K562 (cell line): ENCODE data around the gene DLL4. TPM values are rescaled to one million over a fixed set of nuclear protein-coding genes. Genes with fewer than 3 reads are reported as not detected.

ENCODE experiments used
- ATAC-seq: fragments of 200-7000 bp; cut with Tn5 transposase; 3 replicates; pipeline ENCODE4 v1.9.1; 2020; ENCODE audit warnings: moderate library complexity
- BruUV-seq: library from RNA; stranded (reverse); fragments of 400-500 nt; replicated peaks from 2 replicates; lab custom pipeline; 2021; lab: Mats Ljungman, UMichigan
- CTCF ChIA-PET: fragments of 300-600 bp; formaldehyde crosslinking; extraction: SDS; loops from one replicate; lab custom pipeline; 2021; ENCODE audit warnings: low intra/inter-chr PET ratio; lab: Yijun Ruan, JAX
- POLR2A ChIA-PET: fragments of 300-600, 350-650 bp; sonication (Branson Sonifier 250); formaldehyde crosslinking; extraction: SDS; loops from one replicate; lab custom pipeline; 2021; ENCODE audit warnings: antibody characterized with exemption, inconsistent platforms; lab: Yijun Ruan, JAX
- DNase-seq, 4 experiments: peaks; one replicate each; pipeline versions ENCODE4 v3.0.0 to v3.0.0-alpha.2; 2011 to 2018; ENCODE audit warnings: low spot score in 3 of 4, mixed read lengths in 3 of 4; ENCODE audit errors: extremely low read depth in 1 of 4
- FAIRE-seq: peaks from 2 replicates; lab custom pipeline; 2011; peaks lifted over from hg19 to GRCh38; lab: Jason Lieb, UNC
- H2AFZ ChIP-seq: 2 replicates; pipeline ENCODE4 v1.6.0; 2011; ENCODE audit warnings: low read depth, low read length, control low read depth, inconsistent platforms
- H3K27ac ChIP-seq: fragments of 200-600 bp; 3 replicates; pipeline ENCODE4 v1.8.0; 2011; ENCODE audit warnings: low read depth, mild to moderate bottlenecking, control low read depth, inconsistent platforms, low read length, moderate library complexity, mixed read lengths; ENCODE audit errors: extremely low read depth
- H3K27me3 ChIP-seq, 2 experiments: fragments of 300-600 bp in 1 of 2; 2 replicates in 1 of 2; 3 replicates in 1 of 2; pipeline versions ENCODE4 v1.6.0 to v1.8.0; 2011; ENCODE audit warnings: inconsistent platforms in 2 of 2, low read length in 2 of 2, mild to moderate bottlenecking in 1 of 2, mixed read lengths in 1 of 2, moderate library complexity in 1 of 2; ENCODE audit not compliant: control insufficient read depth in 2 of 2, insufficient read depth in 2 of 2
- H3K36me3 ChIP-seq: fragments of 300-600 bp; 3 replicates; pipeline ENCODE4 v1.8.0; 2011; ENCODE audit warnings: mild to moderate bottlenecking, low read length, inconsistent platforms; ENCODE audit not compliant: control insufficient read depth, insufficient read depth
- H3K4me1 ChIP-seq, 2 experiments: fragments of 200-600 bp in 1 of 2; replicated peaks in 1 of 2; 2 replicates in 1 of 2; 3 replicates in 1 of 2; pipeline versions ENCODE4 v1.5.1 to v1.8.0; 2011; ENCODE audit warnings: inconsistent platforms in 2 of 2, low read length in 2 of 2, mild to moderate bottlenecking in 1 of 2, mixed read lengths in 1 of 2, moderate library complexity in 1 of 2; ENCODE audit not compliant: control insufficient read depth in 2 of 2, insufficient read depth in 2 of 2
- H3K4me2 ChIP-seq: 2 replicates; pipeline ENCODE4 v1.6.1; 2011; ENCODE audit warnings: low read length, control low read depth, inconsistent platforms, mixed read lengths; ENCODE audit not compliant: insufficient read depth
- H3K4me3 ChIP-seq: fragments of 200-600 bp; sonication (generic), shearing (Covaris generic); 2 replicates; pipeline ENCODE4 v1.5.1; 2016; ENCODE audit warnings: control low read depth, inconsistent platforms
- H3K79me2 ChIP-seq: fragments of 200-600 bp; 3 replicates; pipeline ENCODE4 v1.8.0; 2011; ENCODE audit warnings: low read length, inconsistent platforms; ENCODE audit not compliant: control insufficient read depth, insufficient read depth
- H3K9ac ChIP-seq, 2 experiments: 2 replicates each; pipeline versions ENCODE4 v1.6.0 to v1.6.1; 2011; ENCODE audit warnings: low read depth in 2 of 2, low read length in 2 of 2, control low read depth in 1 of 2, inconsistent platforms in 1 of 2, mild to moderate bottlenecking in 1 of 2, mixed read lengths in 1 of 2; ENCODE audit not compliant: insufficient read depth in 1 of 2
- H3K9me1 ChIP-seq: one replicate; pipeline ENCODE4 v1.6.0; 2011; ENCODE audit warnings: inconsistent platforms, mild to moderate bottlenecking, low read length, moderate library complexity; ENCODE audit not compliant: control insufficient read depth, insufficient read depth
- H3K9me3 ChIP-seq: replicated peaks from 2 replicates; pipeline ENCODE4 v1.5.1; 2011; ENCODE audit warnings: low read depth, low read length, inconsistent platforms; ENCODE audit not compliant: control insufficient read depth, insufficient read depth
- H4K20me1 ChIP-seq: replicated peaks from 2 replicates; pipeline ENCODE4 v1.6.1; 2011; ENCODE audit warnings: low read length, inconsistent platforms, mixed read lengths; ENCODE audit not compliant: control insufficient read depth, insufficient read depth
- ARID1B ChIP-seq: fragments of 450-650 bp; IDR thresholded peaks from 2 replicates; pipeline ENCODE4 v1.6.1; 2016; ENCODE audit warnings: antibody characterized with exemption, mild to moderate bottlenecking, inconsistent platforms
- BDP1 ChIP-seq: IDR thresholded peaks from 3 replicates; pipeline ENCODE4 v1.6.1; 2011; ENCODE audit not compliant: insufficient read length, insufficient read depth
- GTF3C2 ChIP-seq: IDR thresholded peaks from 3 replicates; pipeline ENCODE4 v1.6.1; 2011; ENCODE audit warnings: borderline replicate concordance, mild to moderate bottlenecking, moderate library complexity; ENCODE audit not compliant: insufficient read length; ENCODE audit errors: extremely low read depth
- KLF13 ChIP-seq: fragments of 450-650 bp; IDR thresholded peaks from 2 replicates; pipeline ENCODE4 v1.6.1; 2016; ENCODE audit warnings: missing genetic modification characterization, low read depth, mild to moderate bottlenecking, missing compliant biosample characterization, moderate library complexity, borderline replicate concordance
- MCM3 ChIP-seq: fragments of 450-650 bp; IDR thresholded peaks from 2 replicates; pipeline ENCODE4 v1.6.1; 2016
- MTA3 ChIP-seq: fragments of 450-650 bp; formaldehyde crosslinking; IDR thresholded peaks from 2 replicates; pipeline ENCODE4 v1.6.1; 2017; ENCODE audit warnings: mild to moderate bottlenecking, borderline replicate concordance
- ZNF584 ChIP-seq: fragments of 200-800 bp; sonication (Bioruptor generic); IDR thresholded peaks from 2 replicates; pipeline ENCODE4 v1.6.1; 2016; ENCODE audit warnings: low read depth, mild to moderate bottlenecking, missing genetic modification characterization, missing compliant biosample characterization
- WGBS: fragments of 100-300 bp; shearing (Covaris generic); methylation state at CpG from one replicate; pipeline ENCODE4 v1.1.6; 2016; ENCODE audit warnings: low coverage, mixed read lengths; ENCODE audit not compliant: insufficient coverage; ENCODE audit errors: missing lambda C conversion rate; 5-methylcytosine and 5-hydroxymethylcytosine counted together
- in situ Hi-C: fragments of 300-500 bp; cut with MboI; formaldehyde crosslinking; loops from 4 replicates; pipeline ENCODE4 v1.15.0; 2018; ENCODE audit warnings: inconsistent platforms, mixed read lengths
- intact Hi-C: fragments of 100-400 bp; cut with micrococcal nuclease; formaldehyde crosslinking; loops from 2 replicates; pipeline ENCODE4 v1.14.2; 2022
- polyA plus RNA-seq, 8 experiments: library from polyadenylated mRNA; depleted of rRNA in 4 of 8; stranded (reverse) in 5 of 8; unstranded in 3 of 8; fragments of >200 nt; fragmentation: Nextera tagmentation in 2 of 8; fragmentation: Illumina TruSeq in 1 of 8; extraction: Ambion mirVana in 2 of 8; extraction: Trizol in 1 of 8; gene quantifications; 2 replicates each; pipeline versions ENCODE4 v1.2.1 to v1.2.3, GENCODE V29; 2011 to 2014; ENCODE audit warnings: inconsistent platforms in 1 of 8, missing spikeins in 1 of 8
- total RNA-seq, 7 experiments: library from RNA; depleted of rRNA in 6 of 7; stranded (reverse); fragments of >200 nt in 6 of 7; fragmentation: Illumina TruSeq in 2 of 7; extraction: Trizol in 2 of 7; gene quantifications; 2 replicates each; pipeline versions ENCODE4 v1.2.1 to v1.2.3, GENCODE V29; 2011 to 2021; ENCODE audit warnings: low replicate concordance in 1 of 7
- TF ChIP-seq, protein P1 (sequence below): sonication (generic); formaldehyde crosslinking; IDR thresholded peaks from 2 replicates; pipeline ENCODE4 v1.8.1; 2022; ENCODE audit warnings: missing genetic modification reagents
- TF ChIP-seq, protein P2 (sequence below): IDR thresholded peaks from 2 replicates; pipeline ENCODE4 v1.6.1; 2016; ENCODE audit warnings: missing genetic modification characterization, missing compliant biosample characterization
- TF ChIP-seq, protein P3 (sequence below): fragments of 250-450 bp; sonication (Bioruptor Pico); IDR thresholded peaks from 2 replicates; pipeline ENCODE4 v1.4.0; 2020; ENCODE audit warnings: borderline replicate concordance
- TF ChIP-seq, protein P4 (sequence below): sonication (generic); formaldehyde crosslinking; IDR thresholded peaks from 2 replicates; pipeline ENCODE4 v1.8.0; 2022; ENCODE audit warnings: mild to moderate bottlenecking, missing genetic modification reagents, borderline replicate concordance

DLL4 gene
- total and polyA plus RNA-seq, 9 of the 15 experiments (the other 6 are each of a cell fraction or from before 2014, with no cell fraction given) = 0.04 to 1.1 (median 0.41) TPM; not detected in 1

GRCh38 chr15:40915679-40916078 is 13.5 kb upstream of the DLL4 start:
- peak; percentile 45; the same call in 2 of the 3 replicates for ATAC-seq
- TF ChIP-seq ZNF584 (CRISPR knock-in tag) = no peak
- no peak for TF ChIP-seq ARID1B
- no peak for TF ChIP-seq BDP1
- TF ChIP-seq KLF13 = no peak
- TF ChIP-seq, protein P1, sequence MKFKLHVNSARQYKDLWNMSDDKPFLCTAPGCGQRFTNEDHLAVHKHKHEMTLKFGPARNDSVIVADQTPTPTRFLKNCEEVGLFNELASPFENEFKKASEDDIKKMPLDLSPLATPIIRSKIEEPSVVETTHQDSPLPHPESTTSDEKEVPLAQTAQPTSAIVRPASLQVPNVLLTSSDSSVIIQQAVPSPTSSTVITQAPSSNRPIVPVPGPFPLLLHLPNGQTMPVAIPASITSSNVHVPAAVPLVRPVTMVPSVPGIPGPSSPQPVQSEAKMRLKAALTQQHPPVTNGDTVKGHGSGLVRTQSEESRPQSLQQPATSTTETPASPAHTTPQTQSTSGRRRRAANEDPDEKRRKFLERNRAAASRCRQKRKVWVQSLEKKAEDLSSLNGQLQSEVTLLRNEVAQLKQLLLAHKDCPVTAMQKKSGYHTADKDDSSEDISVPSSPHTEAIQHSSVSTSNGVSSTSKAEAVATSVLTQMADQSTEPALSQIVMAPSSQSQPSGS (CRISPR knock-in tag) = no peak
- TF ChIP-seq, protein P2, sequence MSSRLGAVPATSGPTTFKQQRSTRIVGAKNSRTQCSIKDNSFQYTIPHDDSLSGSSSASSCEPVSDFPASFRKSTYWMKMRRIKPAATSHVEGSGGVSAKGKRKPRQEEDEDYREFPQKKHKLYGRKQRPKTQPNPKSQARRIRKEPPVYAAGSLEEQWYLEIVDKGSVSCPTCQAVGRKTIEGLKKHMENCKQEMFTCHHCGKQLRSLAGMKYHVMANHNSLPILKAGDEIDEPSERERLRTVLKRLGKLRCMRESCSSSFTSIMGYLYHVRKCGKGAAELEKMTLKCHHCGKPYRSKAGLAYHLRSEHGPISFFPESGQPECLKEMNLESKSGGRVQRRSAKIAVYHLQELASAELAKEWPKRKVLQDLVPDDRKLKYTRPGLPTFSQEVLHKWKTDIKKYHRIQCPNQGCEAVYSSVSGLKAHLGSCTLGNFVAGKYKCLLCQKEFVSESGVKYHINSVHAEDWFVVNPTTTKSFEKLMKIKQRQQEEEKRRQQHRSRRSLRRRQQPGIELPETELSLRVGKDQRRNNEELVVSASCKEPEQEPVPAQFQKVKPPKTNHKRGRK (tag) = no peak
- TF ChIP-seq MTA3 = no peak
- TF ChIP-seq, protein P3, sequence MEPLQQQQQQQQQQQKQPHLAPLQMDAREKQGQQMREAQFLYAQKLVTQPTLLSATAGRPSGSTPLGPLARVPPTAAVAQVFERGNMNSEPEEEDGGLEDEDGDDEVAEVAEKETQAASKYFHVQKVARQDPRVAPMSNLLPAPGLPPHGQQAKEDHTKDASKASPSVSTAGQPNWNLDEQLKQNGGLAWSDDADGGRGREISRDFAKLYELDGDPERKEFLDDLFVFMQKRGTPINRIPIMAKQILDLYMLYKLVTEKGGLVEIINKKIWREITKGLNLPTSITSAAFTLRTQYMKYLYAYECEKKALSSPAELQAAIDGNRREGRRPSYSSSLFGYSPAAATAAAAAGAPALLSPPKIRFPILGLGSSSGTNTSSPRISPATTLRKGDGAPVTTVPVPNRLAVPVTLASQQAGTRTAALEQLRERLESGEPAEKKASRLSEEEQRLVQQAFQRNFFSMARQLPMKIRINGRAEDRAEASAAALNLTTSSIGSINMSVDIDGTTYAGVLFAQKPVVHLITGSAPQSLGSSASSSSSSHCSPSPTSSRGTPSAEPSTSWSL (CRISPR knock-in tag) = no peak
- TF ChIP-seq MCM3 = no peak
- TF ChIP-seq, protein P4, sequence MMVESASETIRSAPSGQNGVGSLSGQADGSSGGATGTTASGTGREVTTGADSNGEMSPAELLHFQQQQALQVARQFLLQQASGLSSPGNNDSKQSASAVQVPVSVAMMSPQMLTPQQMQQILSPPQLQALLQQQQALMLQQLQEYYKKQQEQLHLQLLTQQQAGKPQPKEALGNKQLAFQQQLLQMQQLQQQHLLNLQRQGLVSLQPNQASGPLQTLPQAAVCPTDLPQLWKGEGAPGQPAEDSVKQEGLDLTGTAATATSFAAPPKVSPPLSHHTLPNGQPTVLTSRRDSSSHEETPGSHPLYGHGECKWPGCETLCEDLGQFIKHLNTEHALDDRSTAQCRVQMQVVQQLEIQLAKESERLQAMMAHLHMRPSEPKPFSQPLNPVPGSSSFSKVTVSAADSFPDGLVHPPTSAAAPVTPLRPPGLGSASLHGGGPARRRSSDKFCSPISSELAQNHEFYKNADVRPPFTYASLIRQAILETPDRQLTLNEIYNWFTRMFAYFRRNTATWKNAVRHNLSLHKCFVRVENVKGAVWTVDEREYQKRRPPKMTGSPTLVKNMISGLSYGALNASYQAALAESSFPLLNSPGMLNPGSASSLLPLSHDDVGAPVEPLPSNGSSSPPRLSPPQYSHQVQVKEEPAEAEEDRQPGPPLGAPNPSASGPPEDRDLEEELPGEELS (CRISPR knock-in tag) = no peak
- no peak for TF ChIP-seq GTF3C2

More at GRCh38 chr15:40915679-40916078, 13.5 kb upstream of the DLL4 start:
- H3K4me1 ChIP-seq = peaks cover 0 to 28% of the 10 kb centered on the region in 2 experiments; a peak in 3 of 5 replicates
- no peaks in the 10 kb centered on the region for H3K36me3 ChIP-seq
- no TSS peak for BruUV-seq
- no peaks in the 10 kb centered on the region for H3K79me2 ChIP-seq
- 18% methylated on average over 6 of the region's 6 CpGs for WGBS
- intact Hi-C loops (loop anchor here (2.0 kb wide), 1 partner anchor 107 kb away; no protein-coding TSS in a partner anchor), in situ Hi-C loops (no loop called here)
- ChIA-PET CTCF (interaction anchor here (0.7 to 1.5 kb wide), 2 partner anchors 106 to 943 kb away, joined by 3 to 8 read pairs; no protein-coding TSS in a partner anchor), POLR2A (interaction anchor here (1.3 kb wide), 1 partner anchor 8 kb away, joined by 10 read pairs; no protein-coding TSS in a partner anchor)
- no peaks in the 10 kb centered on the region for H3K27me3 ChIP-seq
- no peak overlapping the region for H3K4me2 ChIP-seq
- H2AFZ ChIP-seq = 0 out of 2 replicates have a peak overlapping the region, but pooled peaks have one; percentile 20
- no peaks in the 10 kb centered on the region for H4K20me1 ChIP-seq
- H3K27ac ChIP-seq = no peak overlapping the region
- H3K9me1 ChIP-seq = no peaks in the 10 kb centered on the region
- FAIRE-seq (no peak), DNase-seq (peak in 2 of 4 experiments; percentile 36)
- no peak overlapping the region for H3K4me3 ChIP-seq
- H3K9me3 ChIP-seq = no peaks in the 10 kb centered on the region
- peak overlapping the region in 1 of 2 experiments; percentile 69; a peak in 2 of 4 replicates for H3K9ac ChIP-seq
